GM20431 (cell line): ENCODE results near the gene SFXN2.
"Not testable (repeated sequence)": the region's sequence is repeated elsewhere in the genome, so short reads cannot be mapped to it uniquely, and the experiment has no call there.

Experiments
- in situ Hi-C: fragments of 300-500 bp; cut with MseI, MboI; formaldehyde crosslinking; loops from one replicate; pipeline ENCODE4 v1.15.0; 2020; ENCODE audit warnings: low sequenced_read_pairs; ENCODE audit not compliant: unreplicated experiment

The SFXN2 gene

DNA sequence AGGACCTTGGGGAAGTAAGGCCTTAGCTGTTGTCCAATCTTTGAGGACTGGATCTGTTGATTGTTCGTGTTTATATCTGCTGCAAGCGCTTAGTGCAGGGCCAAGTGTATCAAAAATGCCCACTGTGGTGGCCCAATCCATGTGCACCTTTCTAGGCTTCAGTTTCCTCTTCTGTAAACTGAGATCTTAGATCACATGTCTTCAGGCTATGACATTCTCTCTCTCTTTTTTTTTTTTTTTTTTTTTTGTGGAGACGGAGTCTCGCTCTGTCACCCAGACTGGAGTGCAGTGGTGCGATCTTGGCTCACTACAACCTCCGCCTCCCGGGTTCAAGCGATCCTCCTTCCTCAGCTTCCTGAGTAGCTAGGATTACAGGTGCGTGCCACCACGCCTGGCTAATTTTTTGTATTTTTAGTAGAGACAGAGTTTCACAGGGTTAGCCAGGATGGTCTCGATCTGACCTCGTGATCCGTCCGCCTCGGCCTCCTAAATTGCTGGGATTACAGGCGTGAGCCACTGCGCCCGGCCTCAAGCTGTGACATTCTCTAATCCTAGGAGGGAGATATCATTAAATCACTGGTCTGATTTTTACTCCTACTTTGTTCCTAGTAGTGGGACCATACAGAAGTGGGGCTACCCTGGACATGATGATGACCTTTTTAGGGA, 2.6 kb downstream of the SFXN2 start:
- in situ Hi-C loops = not testable (repeated sequence)

DNA sequence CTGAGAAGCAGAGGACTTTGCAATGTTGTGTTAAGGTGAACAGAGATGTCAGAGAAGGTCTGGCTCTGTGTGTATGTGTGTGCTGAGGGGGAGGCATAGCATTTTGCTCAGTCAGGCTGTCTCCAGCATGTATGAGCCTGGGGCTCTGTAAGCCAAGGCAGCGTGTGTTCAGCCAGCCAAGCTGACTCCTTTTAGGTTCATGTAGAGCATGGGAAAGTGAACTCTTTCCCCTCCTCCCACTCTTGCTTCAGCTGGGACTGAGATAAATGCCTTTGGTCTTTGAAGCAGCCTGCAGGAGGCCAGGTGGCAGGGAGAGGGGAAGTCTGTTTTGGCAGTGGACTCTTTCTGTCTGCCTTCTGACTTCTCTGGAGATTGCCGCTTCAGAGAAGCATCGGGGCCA, 3.8 kb downstream of the SFXN2 start:
- in situ Hi-C loops = no loop called here

DNA sequence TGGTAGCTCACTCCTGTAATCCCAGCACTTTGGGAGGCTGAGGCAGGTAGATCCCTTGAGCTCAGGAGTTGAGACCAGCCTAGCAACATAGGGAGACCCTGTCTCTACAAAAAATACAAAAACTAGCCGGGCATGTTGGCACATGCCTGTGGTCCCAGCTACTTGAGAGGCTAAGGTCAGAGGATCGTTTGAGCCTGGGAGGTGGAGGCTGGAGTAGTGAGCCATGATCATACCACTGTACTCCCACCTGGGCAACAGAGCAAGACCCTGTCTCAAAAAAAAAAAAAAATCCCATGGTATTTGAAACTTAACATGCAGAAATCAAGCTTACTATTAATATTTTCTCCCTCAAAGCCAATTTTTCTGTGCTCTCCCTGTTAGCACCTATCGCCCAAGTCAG, 5.9 kb downstream of the SFXN2 start:
- in situ Hi-C loops = no loop called here

DNA sequence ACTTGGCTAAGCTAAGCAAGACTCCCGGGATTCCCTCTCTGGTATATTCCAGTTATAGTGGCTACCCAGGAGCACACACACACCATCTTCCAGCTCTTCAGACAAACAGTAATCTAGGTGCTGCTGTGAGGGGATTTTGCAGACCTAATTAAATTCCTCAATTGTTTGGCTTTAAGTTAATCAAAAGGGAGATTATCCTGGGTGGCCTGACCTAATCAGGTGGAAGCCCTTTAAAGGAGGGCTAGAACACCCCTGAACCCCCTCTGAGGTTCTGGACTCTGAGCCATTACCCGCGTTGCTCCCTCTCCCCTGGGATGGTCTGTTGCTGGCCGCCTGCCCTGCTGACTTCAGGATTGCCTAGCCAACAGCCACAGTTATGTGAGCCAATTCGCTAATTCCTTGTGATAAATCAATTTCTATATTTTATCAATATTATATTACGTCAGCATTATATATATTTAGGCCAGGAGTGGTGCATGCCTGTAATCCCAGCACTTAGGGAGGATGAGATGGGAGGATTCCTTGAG, 6.4 kb downstream of the SFXN2 start:
- in situ Hi-C loops = no loop called here

DNA sequence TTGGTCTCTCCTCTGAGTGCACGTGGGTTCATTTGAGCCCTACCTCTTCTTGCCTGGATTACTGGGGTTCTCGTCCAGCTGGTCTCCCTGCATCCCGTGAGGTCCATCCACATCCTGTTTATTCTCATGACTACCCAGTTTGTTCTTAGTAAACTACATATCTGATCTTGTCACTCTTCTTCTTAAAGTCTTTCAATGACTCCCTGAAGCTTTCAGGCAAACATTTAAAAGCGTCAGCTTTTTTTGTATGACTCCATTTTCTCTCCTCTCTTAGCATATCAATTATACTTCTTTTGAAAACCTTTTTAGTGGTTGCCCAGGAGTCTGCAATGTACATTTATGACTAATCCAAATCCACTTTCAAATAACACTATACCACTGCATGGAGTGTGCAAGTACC, 7.5 kb downstream of the SFXN2 start:
- in situ Hi-C loops = no loop called here

DNA sequence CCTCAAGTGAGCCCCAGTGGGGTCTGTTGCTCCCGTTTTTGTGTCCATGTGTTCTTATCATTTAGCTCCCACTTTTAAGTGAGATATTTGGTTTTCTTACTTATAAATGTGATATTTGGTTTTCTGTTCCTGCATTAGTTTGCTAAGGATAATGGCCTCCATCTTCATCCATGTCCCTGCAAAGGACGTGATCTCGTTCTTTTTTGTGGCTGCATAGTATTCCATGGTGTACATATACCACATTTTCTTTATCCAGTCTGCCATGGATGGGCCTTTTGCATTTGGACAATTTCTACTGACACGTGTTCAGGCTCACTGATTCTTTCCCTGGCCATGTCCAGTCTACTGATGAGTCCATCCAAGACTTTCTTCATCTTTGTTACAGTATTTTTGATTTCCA, 9.6 kb downstream of the SFXN2 start:
- in situ Hi-C loops = no loop called here

DNA sequence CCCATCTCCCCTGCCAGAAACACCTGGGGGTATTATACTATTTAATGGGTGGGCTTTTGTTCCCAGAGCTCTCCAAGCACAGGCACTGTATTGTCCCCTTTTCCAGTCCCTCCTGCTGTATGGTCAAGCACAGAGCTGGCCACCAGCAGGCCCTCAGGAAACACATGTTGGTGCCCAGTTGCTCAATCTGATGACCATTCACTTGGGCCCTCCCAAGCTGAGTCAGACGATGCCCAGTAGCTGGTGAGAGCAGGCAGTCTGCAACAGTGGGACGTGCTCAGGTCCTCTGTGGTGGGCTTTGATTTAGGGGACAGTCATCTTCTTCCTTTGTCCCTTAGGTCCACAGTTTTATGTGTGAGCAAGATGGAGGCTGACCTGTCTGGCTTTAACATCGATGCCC, 11.8 kb downstream of the SFXN2 start:
- in situ Hi-C loops = no loop called here

DNA sequence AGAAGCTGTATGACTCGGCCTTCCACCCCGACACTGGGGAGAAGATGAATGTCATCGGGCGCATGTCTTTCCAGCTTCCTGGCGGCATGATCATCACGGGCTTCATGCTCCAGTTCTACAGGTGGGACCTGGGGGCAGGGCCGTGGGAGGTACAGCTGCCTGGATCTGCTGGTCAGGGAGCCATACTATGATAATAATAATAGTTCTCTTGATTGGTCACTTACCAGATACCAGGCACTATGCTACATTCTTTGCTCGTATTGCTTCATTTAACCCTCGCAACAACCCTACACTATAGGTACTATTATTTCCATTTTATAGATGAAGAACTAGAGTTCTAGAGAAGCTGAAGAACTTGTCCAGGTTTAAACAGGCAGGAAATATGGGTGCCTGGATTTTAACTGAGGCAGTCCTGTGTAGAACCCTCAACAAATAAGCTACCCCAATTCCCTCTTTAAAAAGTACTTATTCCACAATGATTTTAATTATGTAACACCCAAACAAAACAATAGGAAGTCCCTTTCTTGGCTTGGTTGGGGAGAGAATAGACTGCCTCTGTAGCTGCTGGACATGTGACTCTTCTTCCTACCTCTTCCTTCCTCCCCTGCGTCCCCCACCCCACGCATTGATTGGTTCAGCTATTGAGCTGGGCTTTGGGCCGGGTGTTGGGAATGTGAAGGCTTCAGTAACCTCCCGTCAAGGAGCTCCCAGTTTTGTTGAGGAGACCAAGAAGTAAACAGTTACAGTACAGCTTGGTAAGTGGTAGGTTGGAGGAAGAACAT, 12.8 kb downstream of the SFXN2 start:
- in situ Hi-C loops = no loop called here

DNA sequence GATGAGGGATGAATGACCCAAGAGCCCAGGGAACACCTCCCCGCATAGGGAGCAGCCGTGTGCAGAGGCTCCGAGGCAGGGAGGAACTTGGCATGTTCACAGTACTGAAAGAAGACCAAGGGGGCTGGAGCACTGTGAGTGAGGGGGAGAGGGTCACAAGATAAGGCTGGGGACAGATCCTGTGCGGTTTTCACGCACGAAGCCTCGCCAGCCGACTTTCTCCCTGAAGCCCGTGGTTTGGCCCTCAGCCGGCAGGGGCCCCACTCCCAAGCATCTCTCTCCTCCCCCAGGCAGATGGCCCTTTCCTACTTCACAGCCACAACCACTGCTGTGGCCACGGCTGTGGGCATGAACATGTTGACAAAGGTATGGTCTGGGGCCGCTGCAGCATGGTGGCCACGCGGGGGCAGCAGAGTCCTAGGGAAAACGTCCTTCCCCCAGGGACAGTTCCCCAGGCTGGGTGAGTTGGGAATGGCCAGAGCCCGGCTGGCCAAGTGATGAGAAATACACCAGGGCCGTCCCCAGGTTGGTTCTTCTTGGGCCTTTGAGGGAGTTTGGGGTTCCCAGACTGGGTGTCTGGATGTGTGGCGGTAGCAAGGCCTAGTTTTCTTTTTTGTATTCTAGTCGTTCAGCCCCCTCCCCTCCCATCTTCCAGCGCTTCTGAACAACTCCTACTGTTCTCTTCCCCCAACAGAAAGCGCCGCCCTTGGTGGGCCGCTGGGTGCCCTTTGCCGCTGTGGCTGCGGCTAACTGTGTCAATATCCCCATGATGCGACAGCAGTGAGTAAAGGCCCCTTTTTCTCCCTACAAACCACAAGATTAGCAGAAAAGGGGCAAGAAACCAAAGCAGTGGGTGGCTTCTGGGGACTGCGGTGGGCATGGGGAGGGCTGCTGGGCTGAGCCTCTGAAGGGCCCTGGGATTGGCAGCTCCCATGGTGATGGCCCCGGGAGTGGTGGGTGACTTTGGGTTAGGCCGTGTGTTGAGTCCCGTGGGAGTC, 14.9 kb downstream of the SFXN2 start:
- in situ Hi-C loops = no loop called here

DNA sequence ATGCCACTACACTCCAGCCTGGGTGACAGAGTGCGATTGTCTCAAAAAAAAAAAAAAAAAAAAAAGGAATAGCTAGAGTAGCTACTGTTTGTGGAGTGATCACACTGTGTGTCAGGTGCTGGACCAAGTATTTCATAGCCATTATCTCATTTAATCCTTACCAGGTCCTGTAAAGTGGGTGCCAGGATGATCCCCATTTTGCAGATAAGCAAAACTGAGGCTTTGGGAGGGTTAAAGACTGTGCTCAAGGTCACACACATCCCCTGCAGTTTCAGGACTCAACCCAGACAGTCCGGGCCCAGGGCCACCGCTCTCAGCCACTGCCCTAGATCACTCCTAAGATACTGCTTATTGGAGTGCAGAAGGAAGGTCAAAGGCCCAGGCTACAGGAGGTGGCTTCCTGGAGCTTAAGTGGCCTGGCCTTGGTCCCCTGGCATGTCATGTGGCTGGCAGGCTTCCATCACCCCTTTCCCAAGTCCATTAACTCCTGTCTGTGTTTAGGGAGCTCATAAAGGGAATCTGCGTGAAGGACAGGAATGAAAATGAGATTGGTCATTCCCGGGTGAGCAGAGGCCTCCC, 16.9 kb downstream of the SFXN2 start:
- in situ Hi-C loops = no loop called here

DNA sequence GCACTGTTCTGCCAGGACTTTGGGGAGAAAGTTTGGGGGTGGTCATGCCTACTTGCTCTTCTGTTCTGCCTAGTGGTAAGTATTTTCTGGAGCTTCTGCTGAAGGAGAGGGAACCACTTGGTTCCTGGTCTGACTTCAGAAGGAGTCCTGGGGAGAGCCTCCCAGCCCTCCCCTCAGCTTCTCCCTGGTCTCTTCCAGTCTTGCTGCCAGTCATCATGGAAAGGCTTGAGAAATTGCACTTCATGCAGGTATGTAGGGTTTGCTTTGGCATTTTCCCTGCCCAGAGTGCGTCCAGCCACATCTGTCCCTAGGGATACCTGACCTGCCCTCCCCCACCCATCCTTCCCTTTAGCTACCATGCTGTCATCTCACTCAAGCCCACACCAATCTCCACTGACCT, 18.2 kb downstream of the SFXN2 start:
- in situ Hi-C loops = no loop called here

DNA sequence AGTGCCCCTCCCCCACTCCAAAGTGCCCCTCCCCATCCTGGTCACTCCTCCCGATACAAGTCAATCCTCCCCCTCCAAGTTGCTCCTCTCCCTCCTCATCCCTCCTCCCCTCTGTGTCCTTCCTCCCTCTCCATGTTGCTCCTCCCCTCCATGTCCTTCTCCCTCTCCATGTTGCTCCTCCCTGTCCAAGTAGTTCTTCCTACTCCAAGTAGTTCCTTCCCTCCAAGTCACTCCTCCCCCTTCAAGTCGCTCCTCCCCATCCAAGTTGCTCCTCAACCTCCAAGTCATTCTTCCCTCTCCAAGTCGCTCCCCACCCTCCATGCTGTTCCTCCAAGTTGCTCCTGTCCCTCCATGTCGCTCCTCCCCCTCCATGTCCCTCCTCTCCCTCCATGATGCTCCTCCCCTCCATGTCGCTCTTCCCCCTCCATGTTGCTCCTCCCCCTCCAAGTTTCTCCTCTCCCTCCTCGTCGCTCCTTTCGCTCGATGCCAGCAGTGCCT, 20.7 kb downstream of the SFXN2 start:
- in situ Hi-C loops = no loop called here

DNA sequence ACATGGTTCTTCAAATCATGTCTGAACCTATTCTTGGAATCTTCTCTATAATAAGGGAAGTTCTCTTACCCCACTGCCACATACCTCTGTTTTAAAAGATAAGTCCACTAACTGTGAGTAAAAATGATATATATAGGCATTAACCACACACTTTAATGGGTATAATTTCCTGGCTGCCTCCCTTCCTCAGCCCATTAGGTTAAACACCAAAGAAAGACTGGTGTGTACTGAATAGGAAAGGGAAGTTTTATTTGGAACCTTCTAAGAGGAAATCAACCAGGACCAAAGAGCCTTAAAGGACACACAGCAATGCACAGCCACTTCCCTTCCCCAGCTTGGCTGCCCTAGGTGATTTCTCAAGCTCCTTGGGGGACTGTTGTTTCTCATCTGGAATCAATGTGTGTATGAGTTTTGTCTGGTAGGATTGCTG, 24.3 kb downstream of the SFXN2 start:
- in situ Hi-C loops = no loop called here

DNA sequence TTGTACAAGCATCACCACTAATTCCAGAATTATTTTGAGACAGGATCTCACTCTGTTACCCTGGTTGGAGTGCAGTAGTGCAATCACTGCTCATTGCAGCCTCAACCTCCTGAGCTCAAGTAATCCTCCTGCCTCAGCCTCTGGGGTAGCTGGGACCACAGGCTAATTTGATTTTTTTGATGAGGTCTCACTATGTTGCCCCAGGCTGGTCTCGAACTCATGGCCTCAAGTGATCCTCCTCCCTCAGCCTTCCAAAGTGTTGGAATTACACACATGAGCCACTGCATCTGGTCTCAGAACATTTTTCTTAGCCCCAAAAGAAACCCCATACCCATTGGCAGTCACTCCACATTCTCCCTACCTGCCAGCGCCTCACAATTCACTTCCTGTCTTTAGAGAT, 25.8 kb downstream of the SFXN2 start:
- in situ Hi-C loops = no loop called here

DNA sequence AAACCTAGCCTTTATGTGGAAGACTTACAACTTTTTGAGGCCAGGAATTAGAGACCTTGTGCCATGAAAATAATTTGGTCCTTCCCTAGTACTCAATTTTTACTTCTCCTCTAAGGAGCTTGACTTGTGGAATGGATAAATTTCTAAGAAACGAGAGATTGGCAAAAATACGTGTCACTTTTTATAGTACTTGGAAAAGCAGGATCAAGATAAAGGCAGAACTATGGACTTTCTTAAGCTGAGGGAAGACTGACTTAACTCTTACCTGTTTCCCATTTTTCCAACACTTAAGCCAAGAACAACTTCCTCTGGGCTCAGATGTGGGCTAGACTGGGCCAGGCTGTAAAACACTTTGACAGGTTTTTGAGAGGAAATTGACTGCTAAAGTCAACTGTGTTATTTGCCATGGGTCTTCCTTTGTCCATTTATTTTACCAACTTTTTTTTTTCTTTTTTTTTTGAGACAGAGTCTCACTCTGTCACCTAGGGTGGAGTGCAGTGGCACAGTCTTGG, 27.3 kb downstream of the SFXN2 start:
- in situ Hi-C loops = no loop called here

DNA sequence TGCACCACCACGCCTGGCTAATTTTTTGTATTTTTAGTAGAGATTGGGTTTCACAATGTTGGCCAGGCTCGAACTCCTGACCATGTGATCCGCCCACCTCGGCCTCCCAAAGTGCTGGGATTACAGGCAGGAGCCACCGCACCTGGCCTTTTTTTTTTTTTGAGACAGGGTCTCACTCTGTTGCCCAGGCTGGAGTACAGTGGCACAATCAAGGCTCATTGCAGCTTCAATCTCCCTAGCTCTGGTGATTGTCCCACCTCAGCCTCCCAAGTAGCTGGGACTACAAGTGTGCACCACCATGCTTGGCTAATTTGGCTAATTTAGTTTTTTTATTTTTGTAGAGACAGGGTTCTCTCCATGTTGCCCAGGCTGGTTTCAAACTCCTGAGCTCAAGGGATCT, 27.9 kb downstream of the SFXN2 start:
- in situ Hi-C loops = not testable (repeated sequence)

DNA sequence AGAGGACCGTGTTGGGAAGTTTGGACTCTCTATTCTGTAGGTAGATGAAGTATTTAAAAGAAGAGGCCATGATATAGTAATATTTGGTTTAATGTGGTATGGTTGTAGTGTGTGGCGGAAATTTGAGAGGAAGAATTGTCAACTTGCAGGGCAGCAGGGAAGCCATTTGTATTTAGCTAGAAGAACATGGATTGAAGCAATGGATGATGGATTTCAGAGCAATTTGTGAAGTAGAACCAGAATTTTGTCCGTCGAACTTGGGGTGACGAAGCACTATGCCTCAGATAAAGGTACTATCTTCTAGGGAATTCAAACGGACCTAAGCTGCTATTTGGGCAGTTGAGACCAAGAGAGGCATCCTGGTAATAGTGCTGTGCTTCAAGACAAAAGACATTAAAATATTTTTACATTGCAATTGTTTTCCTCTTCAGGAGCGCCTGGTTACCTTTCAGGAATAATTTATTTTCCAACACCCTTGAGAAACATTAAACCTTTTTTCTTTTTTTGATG, 28.7 kb downstream of the SFXN2 start:
- in situ Hi-C loops = no loop called here

DNA sequence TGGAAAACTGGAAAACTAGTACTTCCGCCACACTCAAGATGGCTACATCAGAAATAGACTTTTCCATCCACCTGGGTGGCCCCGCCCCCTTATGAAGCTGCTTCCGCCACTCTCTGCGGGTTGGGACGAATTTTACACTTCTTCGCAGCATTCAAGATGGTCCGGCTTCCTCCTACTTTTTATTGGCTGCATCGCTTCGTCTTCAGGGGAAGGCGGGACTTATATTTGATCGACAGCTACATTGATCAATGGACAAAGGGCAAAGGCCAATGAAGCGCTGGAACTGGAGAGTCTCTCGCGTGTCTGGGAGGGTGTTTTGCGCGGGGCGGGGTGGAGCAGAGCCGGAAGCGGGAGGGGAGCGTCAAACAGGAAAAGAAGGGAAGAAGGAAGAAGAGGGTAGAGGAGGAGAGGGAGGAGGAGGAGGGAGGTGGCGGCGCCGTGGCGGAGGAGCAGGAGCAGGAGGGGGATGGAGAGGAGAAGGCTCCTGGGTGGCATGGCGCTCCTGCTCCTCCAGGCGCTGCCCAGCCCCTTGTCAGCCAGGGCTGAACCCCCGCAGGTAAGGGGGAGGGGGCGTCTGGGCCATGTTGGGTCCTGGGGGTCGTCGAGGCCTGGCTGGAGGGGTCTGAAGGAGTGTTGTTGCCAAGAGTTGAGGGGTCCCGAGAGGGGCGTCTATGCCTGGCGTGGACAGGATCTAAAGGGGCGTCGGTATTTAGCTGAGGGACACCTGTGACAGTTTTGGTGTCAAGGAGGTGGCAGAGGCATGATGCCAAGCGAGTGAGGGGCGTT, 29.3 kb downstream of the SFXN2 start, which contains the start of gene WBP1L:
Gene WBP1L, plus strand, starts transcription at position 361 of the 786 bp plus-strand sequence. Its CDS starts 106 bp downstream, at position 467.
- in situ Hi-C loops = no loop called here
